Measurements from ENCODE around the gene KANK4. TPM values are rescaled to one million over a fixed set of nuclear protein-coding genes. Genes with fewer than 3 reads are reported as not detected.

Gene KANK4
- total and polyA plus RNA-seq, 2 of the 8 experiments (the other 6 are each of a cell fraction or from before 2014, with no cell fraction given): 0.22 to 0.26 TPM

DNA sequence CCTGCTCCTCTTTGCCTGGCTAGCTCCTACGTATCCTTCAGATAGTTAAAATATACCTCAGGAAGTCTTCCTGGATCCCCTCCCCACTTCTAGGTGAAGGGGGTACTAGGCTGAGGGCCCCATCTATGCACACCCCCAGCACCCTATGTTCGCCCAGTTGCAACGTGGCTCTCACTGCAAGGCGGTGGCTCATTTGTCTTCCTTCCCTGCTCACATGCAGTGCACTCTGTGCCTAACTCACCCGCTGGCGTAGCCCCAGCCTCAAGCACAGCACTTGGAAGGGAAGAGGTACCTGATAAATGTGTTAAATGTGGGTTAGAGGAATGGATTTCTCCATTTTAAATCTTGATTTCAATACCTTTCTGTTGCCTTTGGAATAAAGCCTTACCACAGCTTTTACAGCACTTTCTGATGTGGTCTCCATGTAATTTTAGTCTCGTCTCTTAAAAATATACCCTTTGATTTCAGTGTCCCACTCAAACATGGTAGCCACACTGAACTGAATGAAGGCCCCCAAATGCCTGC lies 85.2 kb downstream of the KANK4 start:
- H3K27me3 ChIP-seq (replicated peaks in 1 of 4; ENCODE audit: control insufficient read depth in 3 of 4, extremely low read depth in 1 of 4, insufficient read depth in 3 of 4, low read length in 3 of 4): no peaks in the 10 kb centered on the region
- peaks cover 0 to 15% (median 4%) of the 10 kb centered on the region in 4 experiments; a peak in 4 of 8 replicates for H3K36me3 ChIP-seq (ENCODE audit: control insufficient read depth in 2 of 4, insufficient read depth in 4 of 4, low read length in 3 of 4)
- no peak for FAIRE-seq
- no peaks in the 10 kb centered on the region for H3K79me1 ChIP-seq (ENCODE audit: low read depth, low read length)
- no peak overlapping the region for H4K5ac ChIP-seq (ENCODE audit: insufficient read length, low read depth, low read length)
- H3K23me2 ChIP-seq (ENCODE audit: low read depth, low read length): no peaks in the 10 kb centered on the region
- H2AK5ac ChIP-seq (ENCODE audit: low read depth, low read length): no peak overlapping the region; the same call in 1 of the 2 replicates
- H3K56ac ChIP-seq (replicated peaks; ENCODE audit: insufficient read length, low read depth, low read length): no peak overlapping the region
- no peak overlapping the region for H2BK5ac ChIP-seq (ENCODE audit: low read depth, low read length)
- H3K9me3 ChIP-seq (ENCODE audit: insufficient read depth in 2 of 2, low read depth in 1 of 2, low read length in 1 of 2): no peaks in the 10 kb centered on the region
- no peak overlapping the region for H3K14ac ChIP-seq (ENCODE audit: insufficient read length)
- peak overlapping the region; percentile 74; the same call in 1 of the 2 replicates for H3K18ac ChIP-seq (ENCODE audit: extremely low read depth, low read length)
- H2BK120ac ChIP-seq (replicated peaks; ENCODE audit: low read depth, low read length): no peak overlapping the region
- H4K91ac ChIP-seq (replicated peaks; ENCODE audit: insufficient read length, low read length): no peak overlapping the region
- no peaks in the 10 kb centered on the region for H3K79me2 ChIP-seq (ENCODE audit: control insufficient read depth in 1 of 2, insufficient read depth in 2 of 2, low read length in 2 of 2)
- no peak overlapping the region for H3K4ac ChIP-seq (replicated peaks; ENCODE audit: insufficient read length, low read depth, low read length)
- ChIA-PET POLR2A (ENCODE audit: partially characterized antibody) (interaction anchor here (0.7 to 10.8 kb wide), 12 partner anchors 8 to 60 kb away, joined by 3 to 98 read pairs (median 6); no protein-coding TSS in a partner anchor), CTCF (ENCODE audit: partially characterized antibody) (interaction anchor here (1.0 to 2.0 kb wide), 7 partner anchors 9 to 90 kb away, joined by 3 to 8 read pairs (median 4); no protein-coding TSS in a partner anchor)
- H2BK20ac ChIP-seq (ENCODE audit: low read length): no peak overlapping the region
- H3K4me3 ChIP-seq (ENCODE audit: extremely low read depth in 1 of 4, insufficient read depth in 2 of 4, low read depth in 3 of 4, low read length in 4 of 4): no peak overlapping the region
- H3K27ac ChIP-seq (ENCODE audit: low read depth, low read length): no peak overlapping the region
- no peak for DNase-seq (ENCODE audit: low read depth in 1 of 2, low spot score in 2 of 2)
- peaks cover 5 to 16% (median 13%) of the 10 kb centered on the region in 4 experiments for H3K4me1 ChIP-seq (replicated peaks in 1 of 4; ENCODE audit: control insufficient read depth in 3 of 4, insufficient read depth in 4 of 4, low read length in 3 of 4)
- H2AFZ ChIP-seq (ENCODE audit: low read length): no peak overlapping the region
- H4K20me1 ChIP-seq (replicated peaks in 1 of 2; ENCODE audit: control insufficient read depth in 1 of 2, insufficient read depth in 2 of 2, low read length in 2 of 2): peaks cover 0 to 3% of the 10 kb centered on the region in 2 experiments
- no peak overlapping the region for H3K4me2 ChIP-seq (ENCODE audit: insufficient read depth in 1 of 2, low read depth in 2 of 2, low read length in 2 of 2)
- no peak overlapping the region for H2BK12ac ChIP-seq (ENCODE audit: low read depth, low read length)
- H2BK15ac ChIP-seq (ENCODE audit: low read length): no peak overlapping the region
- H4K8ac ChIP-seq (ENCODE audit: extremely low read depth, insufficient read depth, low read length): no peak overlapping the region
- no peak overlapping the region for H3K23ac ChIP-seq (ENCODE audit: insufficient read length)
- 93% methylated on average over 7 of the region's 7 CpGs; no CpG with 5 or more reads in 1 of the 2 experiments for WGBS, 2 experiments (ENCODE audit: extremely low coverage in 1 of 2, insufficient coverage in 1 of 2, insufficient read length in 1 of 2, insufficient replicate concordance in 2 of 2, low coverage in 1 of 2, low lambda C conversion rate in 2 of 2, missing lambda C conversion rate in 1 of 2)
- H3K9ac ChIP-seq (replicated peaks in 1 of 4; ENCODE audit: extremely low read depth in 1 of 4, low read depth in 3 of 4, low read length in 3 of 4): no peak overlapping the region

Data from H1 (cell line).